K562 (cell line): ENCODE data around the gene SLC25A45. TPM values are rescaled to one million over a fixed set of nuclear protein-coding genes. Genes with fewer than 3 reads are reported as not detected.

Experiments
- ATAC-seq: fragments of 200-7000 bp; cut with Tn5 transposase; 3 replicates; pipeline ENCODE4 v1.9.1; 2020; ENCODE audit warnings: moderate library complexity
- BruUV-seq: library from RNA; stranded (reverse); fragments of 400-500 nt; replicated peaks from 2 replicates; lab custom pipeline; 2021; lab: Mats Ljungman, UMichigan
- CTCF ChIA-PET: fragments of 300-600 bp; formaldehyde crosslinking; extraction: SDS; loops from one replicate; lab custom pipeline; 2021; ENCODE audit warnings: low intra/inter-chr PET ratio; lab: Yijun Ruan, JAX
- POLR2A ChIA-PET: fragments of 300-600, 350-650 bp; sonication (Branson Sonifier 250); formaldehyde crosslinking; extraction: SDS; loops from one replicate; lab custom pipeline; 2021; ENCODE audit warnings: antibody characterized with exemption, inconsistent platforms; lab: Yijun Ruan, JAX
- DNase-seq, 4 experiments: peaks; one replicate each; pipeline versions ENCODE4 v3.0.0 to v3.0.0-alpha.2; 2011 to 2018; ENCODE audit warnings: low spot score in 3 of 4, mixed read lengths in 3 of 4; ENCODE audit errors: extremely low read depth in 1 of 4
- FAIRE-seq: peaks from 2 replicates; lab custom pipeline; 2011; peaks lifted over from hg19 to GRCh38; lab: Jason Lieb, UNC
- H2AFZ ChIP-seq: 2 replicates; pipeline ENCODE4 v1.6.0; 2011; ENCODE audit warnings: low read depth, low read length, control low read depth, inconsistent platforms
- H3K27ac ChIP-seq: fragments of 200-600 bp; 3 replicates; pipeline ENCODE4 v1.8.0; 2011; ENCODE audit warnings: low read depth, mild to moderate bottlenecking, control low read depth, inconsistent platforms, low read length, moderate library complexity, mixed read lengths; ENCODE audit errors: extremely low read depth
- H3K27me3 ChIP-seq, 2 experiments: fragments of 300-600 bp in 1 of 2; 2 replicates in 1 of 2; 3 replicates in 1 of 2; pipeline versions ENCODE4 v1.6.0 to v1.8.0; 2011; ENCODE audit warnings: inconsistent platforms in 2 of 2, low read length in 2 of 2, mild to moderate bottlenecking in 1 of 2, mixed read lengths in 1 of 2, moderate library complexity in 1 of 2; ENCODE audit not compliant: control insufficient read depth in 2 of 2, insufficient read depth in 2 of 2
- H3K36me3 ChIP-seq: fragments of 300-600 bp; 3 replicates; pipeline ENCODE4 v1.8.0; 2011; ENCODE audit warnings: mild to moderate bottlenecking, low read length, inconsistent platforms; ENCODE audit not compliant: control insufficient read depth, insufficient read depth
- H3K4me1 ChIP-seq, 2 experiments: fragments of 200-600 bp in 1 of 2; replicated peaks in 1 of 2; 2 replicates in 1 of 2; 3 replicates in 1 of 2; pipeline versions ENCODE4 v1.5.1 to v1.8.0; 2011; ENCODE audit warnings: inconsistent platforms in 2 of 2, low read length in 2 of 2, mild to moderate bottlenecking in 1 of 2, mixed read lengths in 1 of 2, moderate library complexity in 1 of 2; ENCODE audit not compliant: control insufficient read depth in 2 of 2, insufficient read depth in 2 of 2
- H3K4me2 ChIP-seq: 2 replicates; pipeline ENCODE4 v1.6.1; 2011; ENCODE audit warnings: low read length, control low read depth, inconsistent platforms, mixed read lengths; ENCODE audit not compliant: insufficient read depth
- H3K4me3 ChIP-seq: fragments of 200-600 bp; sonication (generic), shearing (Covaris generic); 2 replicates; pipeline ENCODE4 v1.5.1; 2016; ENCODE audit warnings: control low read depth, inconsistent platforms
- H3K79me2 ChIP-seq: fragments of 200-600 bp; 3 replicates; pipeline ENCODE4 v1.8.0; 2011; ENCODE audit warnings: low read length, inconsistent platforms; ENCODE audit not compliant: control insufficient read depth, insufficient read depth
- H3K9ac ChIP-seq, 2 experiments: 2 replicates each; pipeline versions ENCODE4 v1.6.0 to v1.6.1; 2011; ENCODE audit warnings: low read depth in 2 of 2, low read length in 2 of 2, control low read depth in 1 of 2, inconsistent platforms in 1 of 2, mild to moderate bottlenecking in 1 of 2, mixed read lengths in 1 of 2; ENCODE audit not compliant: insufficient read depth in 1 of 2
- H3K9me1 ChIP-seq: one replicate; pipeline ENCODE4 v1.6.0; 2011; ENCODE audit warnings: inconsistent platforms, mild to moderate bottlenecking, low read length, moderate library complexity; ENCODE audit not compliant: control insufficient read depth, insufficient read depth
- H3K9me3 ChIP-seq: replicated peaks from 2 replicates; pipeline ENCODE4 v1.5.1; 2011; ENCODE audit warnings: low read depth, low read length, inconsistent platforms; ENCODE audit not compliant: control insufficient read depth, insufficient read depth
- H4K20me1 ChIP-seq: replicated peaks from 2 replicates; pipeline ENCODE4 v1.6.1; 2011; ENCODE audit warnings: low read length, inconsistent platforms, mixed read lengths; ENCODE audit not compliant: control insufficient read depth, insufficient read depth
- CEBPB ChIP-seq: fragments of 450-650 bp; IDR thresholded peaks from 2 replicates; pipeline ENCODE4 v1.6.1; 2016; ENCODE audit warnings: missing genetic modification characterization, missing compliant biosample characterization
- E2F5 ChIP-seq: sonication (generic); formaldehyde crosslinking; IDR thresholded peaks from 2 replicates; pipeline ENCODE4 v1.8.0; 2022; ENCODE audit warnings: mild to moderate bottlenecking, missing genetic modification reagents
- ELF1 ChIP-seq: fragments of 200-800 bp; sonication (Bioruptor generic); IDR thresholded peaks from 2 replicates; pipeline ENCODE4 v1.6.1; 2016; ENCODE audit warnings: missing genetic modification characterization, missing compliant biosample characterization
- GABPA ChIP-seq: fragments of 200-800 bp; sonication (Bioruptor generic); conservative IDR thresholded peaks from 2 replicates; pipeline ENCODE4 v1.6.1; 2016; ENCODE audit warnings: low read depth, missing genetic modification characterization, missing compliant biosample characterization
- MYNN ChIP-seq, 2 experiments: sonication (generic); formaldehyde crosslinking in 1 of 2; IDR thresholded peaks; 2 replicates each; pipeline versions ENCODE4 v1.5.0 to v1.6.1; 2016 to 2020; ENCODE audit warnings: antibody characterized with exemption in 1 of 2, missing genetic modification reagents in 1 of 2
- NR2C1 ChIP-seq, 2 experiments: fragments of 450-650 bp; IDR thresholded peaks; 2 replicates each; pipeline ENCODE4 v1.6.1; 2017; ENCODE audit warnings: mild to moderate bottlenecking in 2 of 2, antibody characterized with exemption in 1 of 2, inconsistent platforms in 1 of 2, missing compliant biosample characterization in 1 of 2, missing genetic modification characterization in 1 of 2
- PCBP1 ChIP-seq: fragments of 200-400 bp; formaldehyde crosslinking; IDR thresholded peaks from 2 replicates; pipeline ENCODE4 v1.6.1; 2018; ENCODE audit warnings: mild to moderate bottlenecking, low read depth, low read length; ENCODE audit not compliant: poor library complexity, severe bottlenecking
- POLR2G ChIP-seq: fragments of 200-400 bp; formaldehyde crosslinking; IDR thresholded peaks from 2 replicates; pipeline ENCODE4 v1.6.1; 2017; ENCODE audit warnings: low read depth, mild to moderate bottlenecking, antibody characterized with exemption, low read length, moderate library complexity
- PTRF ChIP-seq: fragments of 450-650 bp; IDR thresholded peaks from 2 replicates; pipeline ENCODE4 v1.6.1; 2016; ENCODE audit warnings: mild to moderate bottlenecking, missing genetic modification characterization, missing compliant biosample characterization
- SIRT6 ChIP-seq: IDR thresholded peaks from one replicate; pipeline ENCODE4 v1.6.1; 2012; ENCODE audit warnings: low read depth, mild to moderate bottlenecking, control low read depth, inconsistent platforms, low read length, moderate library complexity
- SMARCA4 ChIP-seq: fragments of 450-650 bp; IDR thresholded peaks from 2 replicates; pipeline ENCODE4 v1.6.1; 2016
- ZFP1 ChIP-seq: fragments of 450-650 bp; formaldehyde crosslinking; IDR thresholded peaks from 2 replicates; pipeline ENCODE4 v1.4.0; 2020; ENCODE audit warnings: mild to moderate bottlenecking, mixed read lengths
- ZHX1 ChIP-seq: fragments of 150-350 bp; conservative IDR thresholded peaks from 2 replicates; pipeline ENCODE4 v1.6.1; 2014; ENCODE audit warnings: low read length
- ZKSCAN1 ChIP-seq: fragments of 150-350 bp; IDR thresholded peaks from 2 replicates; pipeline ENCODE4 v1.6.1; 2016; ENCODE audit warnings: low read depth, low read length
- ZKSCAN8 ChIP-seq: fragments of 200-800 bp; sonication (Bioruptor generic); IDR thresholded peaks from 2 replicates; pipeline ENCODE4 v1.6.1; 2016; ENCODE audit warnings: missing genetic modification characterization, missing compliant biosample characterization
- ZNF41 ChIP-seq: fragments of 250-450 bp; sonication (Bioruptor Pico); conservative IDR thresholded peaks from 2 replicates; pipeline ENCODE4 v1.4.0; 2020; ENCODE audit warnings: mild to moderate bottlenecking
- ZNF695 ChIP-seq: fragments of 450-650 bp; formaldehyde crosslinking; IDR thresholded peaks from 2 replicates; pipeline ENCODE4 v1.4.0; 2020; ENCODE audit warnings: mild to moderate bottlenecking, moderate library complexity
- WGBS: fragments of 100-300 bp; shearing (Covaris generic); methylation state at CpG from one replicate; pipeline ENCODE4 v1.1.6; 2016; ENCODE audit warnings: low coverage, mixed read lengths; ENCODE audit not compliant: insufficient coverage; ENCODE audit errors: missing lambda C conversion rate; 5-methylcytosine and 5-hydroxymethylcytosine counted together
- in situ Hi-C: fragments of 300-500 bp; cut with MboI; formaldehyde crosslinking; loops from 4 replicates; pipeline ENCODE4 v1.15.0; 2018; ENCODE audit warnings: inconsistent platforms, mixed read lengths
- intact Hi-C: fragments of 100-400 bp; cut with micrococcal nuclease; formaldehyde crosslinking; loops from 2 replicates; pipeline ENCODE4 v1.14.2; 2022
- polyA plus RNA-seq, 8 experiments: library from polyadenylated mRNA; depleted of rRNA in 4 of 8; stranded (reverse) in 5 of 8; unstranded in 3 of 8; fragments of >200 nt; fragmentation: Nextera tagmentation in 2 of 8; fragmentation: Illumina TruSeq in 1 of 8; extraction: Ambion mirVana in 2 of 8; extraction: Trizol in 1 of 8; gene quantifications; 2 replicates each; pipeline versions ENCODE4 v1.2.1 to v1.2.3, GENCODE V29; 2011 to 2014; ENCODE audit warnings: inconsistent platforms in 1 of 8, missing spikeins in 1 of 8
- total RNA-seq, 7 experiments: library from RNA; depleted of rRNA in 6 of 7; stranded (reverse); fragments of >200 nt in 6 of 7; fragmentation: Illumina TruSeq in 2 of 7; extraction: Trizol in 2 of 7; gene quantifications; 2 replicates each; pipeline versions ENCODE4 v1.2.1 to v1.2.3, GENCODE V29; 2011 to 2021; ENCODE audit warnings: low replicate concordance in 1 of 7
- TF ChIP-seq, protein P1 (sequence below): fragments of 450-650 bp; IDR thresholded peaks from 2 replicates; pipeline ENCODE4 v1.6.1; 2016; ENCODE audit warnings: low read depth, mild to moderate bottlenecking, moderate library complexity

SLC25A45 gene
- total and polyA plus RNA-seq, 9 of the 15 experiments (the other 6 are each of a cell fraction or from before 2014, with no cell fraction given): 0.15 to 2.3 (median 0.68) TPM

- CTCF ChIA-PET: no interaction called here
- H3K9ac ChIP-seq: peak overlapping the region; percentile 98 to 100
- no peak for FAIRE-seq
- H3K4me1 ChIP-seq: peaks cover 33 to 37% of the 10 kb centered on the region in 2 experiments
- H3K79me2 ChIP-seq: peaks cover 93% of the 10 kb centered on the region
- no peaks in the 10 kb centered on the region for H3K27me3 ChIP-seq
- peak in 1 of 4 experiments; percentile 47 for DNase-seq
- no peaks in the 10 kb centered on the region for H3K9me3 ChIP-seq
- H3K4me2 ChIP-seq: peak overlapping the region; percentile 97
- POLR2A ChIA-PET: interaction anchor here (0.5 to 17.3 kb wide), 85 partner anchors 7 to 1546 kb away, joined by 3 to 1349 read pairs (median 5); partner anchors contain the start of genes CAPN1, CDC42EP2, DPF2 and EHBP1L1
- peak overlapping the region; percentile 79 for H3K4me3 ChIP-seq
- H2AFZ ChIP-seq: no peak overlapping the region
- H3K9me1 ChIP-seq: no peaks in the 10 kb centered on the region
- 1% methylated on average over 19 of the region's 19 CpGs for WGBS
- BruUV-seq: no TSS peak
- peaks cover 59% of the 10 kb centered on the region for H4K20me1 ChIP-seq
- H3K36me3 ChIP-seq: peaks cover 50% of the 10 kb centered on the region
- ATAC-seq: no peak
- intact Hi-C loops (no loop called here), in situ Hi-C loops (no loop called here)
- H3K27ac ChIP-seq: peak overlapping the region; percentile 98
- TF ChIP-seq ZHX1: no peak
- TF ChIP-seq MYNN (IDR thresholded peaks at IDR 0.05): no peak
- TF ChIP-seq MYNN (CRISPR knock-in tag; IDR thresholded peaks at IDR 0.05): no peak
- peak; percentile 70 for TF ChIP-seq ZNF695
- TF ChIP-seq ZKSCAN8 (CRISPR knock-in tag): no peak
- no peak for TF ChIP-seq POLR2G
- TF ChIP-seq, protein P1, sequence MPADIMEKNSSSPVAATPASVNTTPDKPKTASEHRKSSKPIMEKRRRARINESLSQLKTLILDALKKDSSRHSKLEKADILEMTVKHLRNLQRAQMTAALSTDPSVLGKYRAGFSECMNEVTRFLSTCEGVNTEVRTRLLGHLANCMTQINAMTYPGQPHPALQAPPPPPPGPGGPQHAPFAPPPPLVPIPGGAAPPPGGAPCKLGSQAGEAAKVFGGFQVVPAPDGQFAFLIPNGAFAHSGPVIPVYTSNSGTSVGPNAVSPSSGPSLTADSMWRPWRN: no peak
- no peak for TF ChIP-seq PCBP1
- peak; percentile 85 for TF ChIP-seq E2F5 (CRISPR knock-in tag)
- TF ChIP-seq ZNF41 (CRISPR knock-in tag): peak; percentile 80
- TF ChIP-seq ZFP1 (CRISPR knock-in tag): no peak; the same call in 1 of the 2 replicates
- no peak for TF ChIP-seq PTRF
- no peak for TF ChIP-seq CEBPB
- TF ChIP-seq ELF1: no peak
- TF ChIP-seq SIRT6: peak; percentile 72
- no peak for TF ChIP-seq SMARCA4
- TF ChIP-seq ZKSCAN1: no peak
- no peak for TF ChIP-seq NR2C1 (IDR thresholded peaks at IDR 0.05)
- TF ChIP-seq NR2C1 (tag; IDR thresholded peaks at IDR 0.05): no peak
- TF ChIP-seq GABPA (tag): no peak
These were observed 41.2 kb upstream of the SLC25A45 start for GRCh38 chr11:65423516-65424204.
